Measurements from ENCODE around the gene MED10. TPM values are rescaled to one million over a fixed set of nuclear protein-coding genes. Genes with fewer than 3 reads are reported as not detected.
"Not testable (repeated sequence)": the region's sequence is repeated elsewhere in the genome, so short reads cannot be mapped to it uniquely, and the experiment has no call there.

MED10 gene
- polyA plus RNA-seq, 3 donors from 2014 or later, result 115 to 161 (median 116) TPM

DNA sequence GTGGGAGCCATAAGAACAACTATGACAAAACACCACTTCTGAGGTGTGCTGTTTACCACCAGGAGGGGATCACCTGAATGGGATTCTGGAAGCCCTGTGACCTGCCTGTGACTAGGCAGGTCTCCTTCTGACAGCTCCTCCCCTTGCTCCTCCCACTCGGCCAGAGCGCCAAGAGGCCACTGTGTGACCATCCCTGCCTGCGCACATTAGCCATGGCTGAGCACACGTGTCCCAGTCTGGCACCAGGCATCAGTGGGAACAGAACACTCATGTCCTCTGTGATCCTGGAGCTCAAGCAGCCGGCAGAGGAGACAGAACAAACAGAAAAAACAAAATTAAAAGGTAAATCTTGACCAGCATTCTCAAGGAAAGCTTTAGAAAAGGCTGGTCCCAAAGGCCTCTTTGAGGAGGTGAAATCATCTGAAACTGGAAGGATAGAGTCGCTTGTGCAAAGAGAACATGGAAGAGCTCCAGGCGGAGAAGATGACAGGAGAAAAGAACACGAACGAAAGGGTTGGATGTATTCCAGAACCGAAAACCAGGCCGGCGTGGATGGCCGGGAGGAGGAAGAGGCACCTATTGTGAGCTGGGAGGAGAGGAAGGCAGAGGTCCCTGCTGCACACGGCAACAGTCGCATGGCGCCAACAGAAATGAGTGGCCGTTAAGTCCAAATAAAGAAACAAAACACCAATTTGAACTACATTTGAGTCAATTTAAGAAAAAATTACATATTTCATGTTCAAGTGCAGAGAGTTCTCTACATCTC, 5.1 kb downstream of the MED10 start:
- H3K27me3 Mint-ChIP-seq (ENCODE audit: low read depth in 3 of 3), result peaks cover 1 to 5% (median 2%) of the 10 kb centered on the region in 3 donors
- H3K4me1 Mint-ChIP-seq, result peaks cover 41 to 61% of the 10 kb centered on the region in 2 donors
- H3K36me3 Mint-ChIP-seq, result peaks cover 19 to 51% (median 32%) of the 10 kb centered on the region in 3 donors
- peak overlapping the region; percentile 32 to 69 (median 52) for H3K27ac Mint-ChIP-seq
- H3K9me3 Mint-ChIP-seq, result no peaks in the 10 kb centered on the region
- DNase-seq, result no peak
- H3K4me3 Mint-ChIP-seq, result no peak overlapping the region

DNA sequence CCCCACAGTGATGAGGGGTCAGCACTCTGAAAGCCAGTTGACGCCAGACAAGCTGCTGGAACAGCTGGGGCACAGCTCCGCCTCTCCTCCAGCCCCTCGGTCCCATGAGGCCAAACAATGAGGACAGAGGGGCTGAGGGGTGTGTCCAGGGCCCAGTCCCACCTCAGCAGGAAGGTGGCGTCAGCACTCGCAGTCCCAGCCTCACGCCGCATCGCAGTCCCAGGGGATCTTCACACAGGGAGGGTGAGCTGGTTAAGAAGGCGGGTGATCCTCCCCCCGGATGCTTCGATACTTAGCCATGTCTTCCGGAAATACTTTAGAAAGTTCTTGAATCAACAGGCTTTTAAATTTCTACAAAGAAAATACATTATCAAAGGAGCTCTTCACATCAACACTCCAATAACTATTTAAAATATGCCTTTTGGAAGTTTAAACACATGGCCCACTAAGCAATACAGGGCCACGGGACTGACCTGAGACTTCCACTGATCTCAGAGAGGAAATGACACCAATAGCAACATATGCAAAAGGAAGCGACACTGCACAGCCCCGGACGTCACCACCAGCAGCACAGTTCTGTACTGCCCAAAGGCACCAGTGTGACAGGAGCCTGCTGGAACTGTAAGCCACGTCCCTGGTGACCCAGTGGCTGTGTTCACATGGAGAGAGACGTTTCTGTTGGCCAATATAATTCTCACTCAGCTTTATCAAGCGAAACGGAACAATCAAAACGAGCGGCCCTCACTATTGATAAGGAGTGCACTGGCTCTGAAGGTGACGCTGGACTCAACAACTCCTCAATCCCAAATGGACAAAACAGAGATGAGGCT, 5.9 kb downstream of the MED10 start:
- DNase-seq, result peak in 1 of 3 donors; percentile 8
- Mint-ChIP-seq H3K9me3 (no peaks in the 10 kb centered on the region), H3K27ac (peak overlapping the region; percentile 37 to 78 (median 54)), H3K4me3 (no peak overlapping the region), H3K36me3 (peaks cover 19 to 51% (median 32%) of the 10 kb centered on the region in 3 donors), H3K27me3 (ENCODE audit: low read depth in 3 of 3) (peaks cover 2 to 3% (median 3%) of the 10 kb centered on the region in 3 donors), H3K4me1 (peaks cover 35 to 53% of the 10 kb centered on the region in 2 donors)

GRCh38 chr5:6371079-6371810, 7.1 kb downstream of the MED10 start:
- Mint-ChIP-seq H3K27ac (no peak overlapping the region), H3K4me1 (peaks cover 24 to 41% of the 10 kb centered on the region in 2 donors), H3K27me3 (ENCODE audit: low read depth in 3 of 3) (peaks cover 2 to 6% (median 3%) of the 10 kb centered on the region in 3 donors), H3K9me3 (no peaks in the 10 kb centered on the region), H3K36me3 (peaks cover 24 to 54% (median 35%) of the 10 kb centered on the region in 3 donors), H3K4me3 (no peak overlapping the region)
- no peak for DNase-seq

GRCh38 chr5:6370580-6370979, 7.8 kb downstream of the MED10 start:
- H3K27ac Mint-ChIP-seq, result no peak overlapping the region
- H3K4me1 Mint-ChIP-seq, result peaks cover 18 to 34% of the 10 kb centered on the region in 2 donors
- peaks cover 21 to 48% (median 35%) of the 10 kb centered on the region in 3 donors for H3K36me3 Mint-ChIP-seq
- peaks cover 2 to 6% (median 2%) of the 10 kb centered on the region in 3 donors for H3K27me3 Mint-ChIP-seq (ENCODE audit: low read depth in 3 of 3)
- no peak overlapping the region for H3K4me3 Mint-ChIP-seq
- H3K9me3 Mint-ChIP-seq, result no peaks in the 10 kb centered on the region
- DNase-seq, result no peak

DNA sequence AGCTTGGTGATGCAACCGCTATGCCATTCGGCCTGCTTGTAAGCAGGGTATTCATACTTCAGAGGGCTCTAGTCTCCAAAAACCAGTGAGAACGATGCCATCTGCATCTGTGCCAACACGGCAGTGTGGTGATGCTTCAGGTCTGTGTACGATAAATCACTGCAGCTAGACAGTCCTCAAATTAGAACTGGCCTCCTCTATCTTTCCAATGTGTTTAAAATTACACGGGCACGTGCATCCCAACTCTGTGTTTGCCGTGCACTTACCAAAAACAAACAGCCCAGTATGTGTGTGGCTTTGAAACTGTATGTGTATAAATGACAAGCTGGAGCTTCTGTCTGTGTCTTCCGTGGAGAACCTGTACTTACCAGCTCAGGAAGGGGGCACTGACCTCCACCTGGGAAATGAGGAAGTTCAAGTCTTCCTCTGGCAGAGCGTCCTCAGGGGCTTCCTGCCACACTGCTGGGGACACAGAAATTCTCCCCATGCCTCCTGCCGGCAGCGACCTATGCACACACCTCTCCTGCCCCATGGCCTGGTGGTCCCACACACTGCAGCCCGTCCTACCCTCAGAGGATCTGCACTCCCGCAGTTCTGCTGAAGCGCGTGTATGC, 12.3 kb downstream of the MED10 start:
- DNase-seq, result no peak
- Mint-ChIP-seq H3K27ac (peak overlapping the region in 2 of 6 donors; percentile 49 to 58), H3K27me3 (ENCODE audit: low read depth in 3 of 3) (peaks cover 2 to 6% (median 2%) of the 10 kb centered on the region in 3 donors), H3K4me3 (no peak overlapping the region), H3K36me3 (peaks cover 19 to 36% (median 29%) of the 10 kb centered on the region in 3 donors), H3K9me3 (no peaks in the 10 kb centered on the region), H3K4me1 (no peaks in the 10 kb centered on the region)

- no peak overlapping the region for H3K4me3 Mint-ChIP-seq
- peaks cover 19 to 34% (median 29%) of the 10 kb centered on the region in 3 donors for H3K36me3 Mint-ChIP-seq
- H3K4me1 Mint-ChIP-seq, result peaks cover under 1 to 2% of the 10 kb centered on the region in 2 donors
- H3K27ac Mint-ChIP-seq, result no peak overlapping the region
- H3K27me3 Mint-ChIP-seq (ENCODE audit: low read depth in 3 of 3), result peaks cover 2 to 6% (median 2%) of the 10 kb centered on the region in 3 donors
- DNase-seq, result no peak
- H3K9me3 Mint-ChIP-seq, result no peaks in the 10 kb centered on the region
Measured at GRCh38 chr5:6365142-6365976, 13.0 kb downstream of the MED10 start.

- not testable (repeated sequence) for H3K4me3 Mint-ChIP-seq; H3K9me3 Mint-ChIP-seq; H3K27me3 Mint-ChIP-seq (ENCODE audit: low read depth in 3 of 3); H3K27ac Mint-ChIP-seq; DNase-seq
- Mint-ChIP-seq H3K4me1 (peaks cover 9 to 13% of the 10 kb centered on the region in 2 donors), H3K36me3 (peaks cover 17 to 30% (median 27%) of the 10 kb centered on the region in 3 donors)
Measured at GRCh38 chr5:6363454-6364011, 14.8 kb downstream of the MED10 start.

DNA sequence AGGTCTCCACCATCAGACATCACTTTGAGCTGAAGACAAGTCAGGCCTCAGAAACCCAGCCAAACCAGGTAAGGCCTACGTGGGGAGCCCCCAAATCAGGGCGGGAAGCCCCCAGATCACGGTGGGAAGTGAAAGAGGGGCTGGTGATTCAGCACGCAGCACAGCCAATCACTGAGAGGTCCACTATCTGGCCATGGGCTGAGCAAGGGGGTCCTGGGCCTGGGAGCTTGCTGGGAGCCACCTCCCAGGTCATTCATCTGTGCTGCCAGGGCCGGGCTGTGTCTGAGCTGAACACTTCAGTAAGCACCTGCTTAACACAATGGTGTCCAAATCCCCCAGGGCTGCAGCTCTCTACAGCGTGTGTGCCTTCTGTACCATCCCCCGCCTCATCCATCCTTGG, 15.5 kb downstream of the MED10 start:
- DNase-seq, result no peak
- Mint-ChIP-seq H3K9me3 (no peaks in the 10 kb centered on the region), H3K4me1 (peaks cover 9 to 13% of the 10 kb centered on the region in 2 donors), H3K4me3 (no peak overlapping the region), H3K27ac (no peak overlapping the region), H3K27me3 (ENCODE audit: low read depth in 3 of 3) (peaks cover 0 to 3% (median under 1%) of the 10 kb centered on the region in 3 donors), H3K36me3 (peaks cover 20 to 36% (median 34%) of the 10 kb centered on the region in 3 donors)

DNA sequence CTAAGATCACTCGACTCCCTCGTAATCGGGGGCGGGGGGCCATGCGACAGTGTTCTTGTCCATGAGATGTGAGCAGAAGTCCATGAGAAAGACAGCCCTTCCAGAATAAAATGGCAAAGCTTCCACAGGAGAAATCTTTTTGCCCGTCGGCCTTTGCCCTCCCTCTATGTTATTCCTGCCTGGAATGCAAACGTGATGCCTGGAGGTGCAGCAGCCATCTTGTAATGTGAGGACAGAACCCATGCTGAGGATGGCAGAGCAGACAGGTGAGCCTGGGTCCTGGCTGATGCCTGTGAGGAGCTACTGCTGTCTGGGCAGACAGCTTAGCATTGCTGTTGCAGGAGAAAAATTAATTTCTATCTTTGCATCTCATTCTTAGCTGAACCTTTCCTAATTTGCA, 17.2 kb downstream of the MED10 start:
- Mint-ChIP-seq H3K4me3 (no peak overlapping the region), H3K36me3 (peaks cover 12 to 37% (median 34%) of the 10 kb centered on the region in 3 donors), H3K27ac (no peak overlapping the region), H3K4me1 (peaks cover 9 to 13% of the 10 kb centered on the region in 2 donors), H3K27me3 (ENCODE audit: low read depth in 3 of 3) (no peaks in the 10 kb centered on the region), H3K9me3 (no peaks in the 10 kb centered on the region)
- DNase-seq, result no peak

DNA sequence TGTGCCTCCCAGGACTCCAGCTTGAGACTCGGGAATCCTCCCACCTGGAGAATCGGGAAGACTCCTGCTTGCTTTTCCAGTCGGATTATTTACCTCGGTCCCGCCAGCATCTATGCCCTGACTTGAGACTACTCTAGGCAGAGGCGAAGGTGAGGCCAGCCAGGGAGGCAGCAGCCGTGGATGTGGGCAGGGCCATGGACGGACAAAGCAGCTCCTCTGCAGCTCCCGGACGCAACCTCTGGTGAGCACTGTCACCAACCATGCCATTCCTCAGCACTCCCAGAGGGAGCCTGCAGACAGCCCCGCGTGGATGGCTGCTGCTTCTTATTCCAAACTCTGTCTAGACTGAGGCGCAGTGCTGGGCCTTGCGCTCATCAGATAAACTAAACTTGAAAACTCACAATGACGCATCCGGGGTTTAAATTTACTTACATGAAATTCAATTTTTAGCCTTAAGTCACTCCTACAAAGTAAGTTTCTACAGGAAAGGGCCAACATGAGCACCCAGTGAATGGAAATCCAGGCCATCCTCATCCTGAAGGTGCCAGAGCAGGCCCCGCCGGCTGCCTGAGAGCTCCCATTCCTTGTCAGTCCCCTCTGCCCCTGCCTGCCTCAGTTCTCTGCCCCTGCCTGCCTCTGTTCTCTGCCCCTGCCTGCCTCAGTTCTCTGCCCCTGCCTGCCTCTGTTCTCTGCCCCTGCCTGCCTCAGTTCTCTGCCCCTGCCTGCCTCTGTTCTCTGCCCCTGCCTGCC, 17.8 kb downstream of the MED10 start:
- H3K36me3 Mint-ChIP-seq, result peaks cover 10 to 38% (median 34%) of the 10 kb centered on the region in 3 donors
- no peak for DNase-seq
- no peaks in the 10 kb centered on the region for H3K9me3 Mint-ChIP-seq
- H3K27me3 Mint-ChIP-seq (ENCODE audit: low read depth in 3 of 3), result no peaks in the 10 kb centered on the region
- peaks cover 9 to 13% of the 10 kb centered on the region in 2 donors for H3K4me1 Mint-ChIP-seq
- H3K27ac Mint-ChIP-seq, result no peak overlapping the region
- peak overlapping the region in 1 of 5 donors; percentile 53 for H3K4me3 Mint-ChIP-seq

GRCh38 chr5:6359555-6360322, 18.6 kb downstream of the MED10 start:
- H3K9me3 Mint-ChIP-seq, result no peaks in the 10 kb centered on the region

More at GRCh38 chr5:6359555-6360322, 18.6 kb downstream of the MED10 start:
- no peak for DNase-seq
- Mint-ChIP-seq H3K27me3 (ENCODE audit: low read depth in 3 of 3) (no peaks in the 10 kb centered on the region), H3K4me1 (peaks cover 9 to 13% of the 10 kb centered on the region in 2 donors), H3K27ac (peak overlapping the region in 4 of 6 donors; percentile 23 to 80 (median 62)), H3K36me3 (peaks cover 10 to 38% (median 34%) of the 10 kb centered on the region in 3 donors), H3K4me3 (peak overlapping the region in 4 of 5 donors; percentile 13 to 70 (median 38))
